Measurements from ENCODE around the gene RALGAPA2. TPM values are rescaled to one million over a fixed set of nuclear protein-coding genes. Genes with fewer than 3 reads are reported as not detected.

Gene RALGAPA2
- total and polyA plus RNA-seq, 2 of the 13 experiments (the other 11 are each of a cell fraction or from before 2014, with no cell fraction given), result 13.8 to 17.7 TPM

GRCh38 chr20:20710443-20711315, 1.8 kb downstream of the RALGAPA2 start (continued):
- TF ChIP-seq ZNF24 (IDR thresholded peaks at IDR 0.05) (0 out of 2 replicates have a peak, but pooled peaks have one; percentile 21), ZNF646 (CRISPR knock-in tag; IDR thresholded peaks at IDR 0.05) (peak; percentile 28; the same call in 1 of the 2 replicates), ZNF282 (IDR thresholded peaks at IDR 0.05; ENCODE audit: partially characterized antibody) (no peak), GTF2F1 (IDR thresholded peaks at IDR 0.05; ENCODE audit: low read length) (no peak), MXD4 (CRISPR knock-in tag; IDR thresholded peaks at IDR 0.05) (peak; percentile 62; the same call in 1 of the 2 replicates), SMAD3 (CRISPR knock-in tag; IDR thresholded peaks at IDR 0.05) (peak; percentile 66; the same call in 1 of the 2 replicates), CSRNP1 (CRISPR knock-in tag; IDR thresholded peaks at IDR 0.05) (no peak), SRY (CRISPR knock-in tag; IDR thresholded peaks at IDR 0.05) (no peak), HNF1A (IDR thresholded peaks at IDR 0.05; ENCODE audit: low read depth) (peak; percentile 70), HNF1A (CRISPR knock-in tag; IDR thresholded peaks at IDR 0.05; ENCODE audit: borderline replicate concordance) (peak; percentile 42; the same call in 1 of the 2 replicates), ZNF747 (CRISPR knock-in tag; IDR thresholded peaks at IDR 0.05; ENCODE audit: borderline replicate concordance) (0 out of 2 replicates have a peak, but pooled peaks have one; percentile 26)

All from HepG2 (cell line).